WERI-Rb-1 (cell line): ENCODE data around the gene RUNX2.

ENCODE experiments used
- DNase-seq: peaks from one replicate; pipeline ENCODE4 v3.0.0-alpha.2; 2020
- H3K27ac ChIP-seq: fragments of 250-450 bp; sonication (Bioruptor Pico); 2 replicates; pipeline ENCODE4 v1.5.1; 2020; ENCODE audit warnings: mild to moderate bottlenecking, moderate library complexity
- H3K27me3 ChIP-seq: fragments of 250-450 bp; sonication (Bioruptor Pico); 2 replicates; pipeline ENCODE4 v1.5.1; 2021; ENCODE audit warnings: mild to moderate bottlenecking, low read depth, moderate library complexity; ENCODE audit not compliant: insufficient read depth, severe bottlenecking
- H3K36me3 ChIP-seq: fragments of 250-450 bp; sonication (Bioruptor Pico); 2 replicates; pipeline ENCODE4 v1.5.1; 2020; ENCODE audit warnings: mild to moderate bottlenecking, moderate library complexity
- H3K4me3 ChIP-seq: 2 replicates; pipeline ENCODE4 v1.5.1; 2011; ENCODE audit warnings: low read depth, mild to moderate bottlenecking, control low read depth, low read length
- H3K9me3 ChIP-seq: fragments of 250-450 bp; sonication (Bioruptor Pico); 2 replicates; pipeline ENCODE4 v1.5.1; 2021; ENCODE audit warnings: mild to moderate bottlenecking, moderate library complexity; ENCODE audit not compliant: severe bottlenecking
- CTCF ChIP-seq: IDR thresholded peaks from 2 replicates; pipeline ENCODE4 v1.5.1; 2011; ENCODE audit warnings: low read depth, mild to moderate bottlenecking, control low read depth, inconsistent platforms, low read length

Gene RUNX2

GRCh38 chr6:45607798-45608197 is 279.7 kb downstream of the RUNX2 start:
- Histone ChIP-seq H3K4me3 (no peak overlapping the region), H3K27me3 (no peaks in the 10 kb centered on the region), H3K36me3 (no peaks in the 10 kb centered on the region), H3K27ac (no peak overlapping the region), H3K9me3 (peaks cover 3% of the 10 kb centered on the region)
- TF ChIP-seq CTCF = no peak
- no peak for DNase-seq

- H3K4me3 ChIP-seq = no peak overlapping the region
- peaks cover 3% of the 10 kb centered on the region for H3K9me3 ChIP-seq
- H3K27ac ChIP-seq = no peak overlapping the region
- TF ChIP-seq CTCF = no peak
- H3K36me3 ChIP-seq = no peaks in the 10 kb centered on the region
- no peaks in the 10 kb centered on the region for H3K27me3 ChIP-seq
- DNase-seq = no peak
These were observed 280.3 kb downstream of the RUNX2 start for GRCh38 chr6:45608252-45608913.

- H3K36me3 ChIP-seq = no peaks in the 10 kb centered on the region
- no peak for DNase-seq
- no peak for TF ChIP-seq CTCF
- H3K27me3 ChIP-seq = no peaks in the 10 kb centered on the region
- H3K27ac ChIP-seq = no peak overlapping the region
- H3K4me3 ChIP-seq = no peak overlapping the region
- H3K9me3 ChIP-seq = no peaks in the 10 kb centered on the region
These were observed 281.1 kb downstream of the RUNX2 start for GRCh38 chr6:45609141-45609638.

GRCh38 chr6:45610374-45610773 is 282.2 kb downstream of the RUNX2 start:
- no peak for TF ChIP-seq CTCF
- no peak overlapping the region for H3K4me3 ChIP-seq
- no peak for DNase-seq
- no peak overlapping the region for H3K27ac ChIP-seq
- no peaks in the 10 kb centered on the region for H3K27me3 ChIP-seq
- no peaks in the 10 kb centered on the region for H3K36me3 ChIP-seq
- H3K9me3 ChIP-seq = no peaks in the 10 kb centered on the region

GRCh38 chr6:45610832-45611231 is 282.7 kb downstream of the RUNX2 start:
- no peak overlapping the region for H3K27ac ChIP-seq
- no peak for DNase-seq
- no peaks in the 10 kb centered on the region for H3K36me3 ChIP-seq
- H3K27me3 ChIP-seq = no peaks in the 10 kb centered on the region
- no peak overlapping the region for H3K4me3 ChIP-seq
- no peak for TF ChIP-seq CTCF
- no peaks in the 10 kb centered on the region for H3K9me3 ChIP-seq

- no peak for TF ChIP-seq CTCF
- no peak overlapping the region for H3K27ac ChIP-seq
- H3K4me3 ChIP-seq = no peak overlapping the region
- H3K36me3 ChIP-seq = no peaks in the 10 kb centered on the region
- DNase-seq = no peak
- no peaks in the 10 kb centered on the region for H3K27me3 ChIP-seq
- H3K9me3 ChIP-seq = no peaks in the 10 kb centered on the region
These were observed 283.4 kb downstream of the RUNX2 start for GRCh38 chr6:45611491-45611890.
